H1 (cell line): ENCODE measurements around the gene SLC26A6. TPM values are rescaled to one million over a fixed set of nuclear protein-coding genes. Genes with fewer than 3 reads are reported as not detected.

Source experiments
- CTCF ChIA-PET: fragments of 300-600 bp; sonication (Branson Sonifier 250); formaldehyde crosslinking; loops from one replicate; lab custom pipeline; 2021; ENCODE audit not compliant: partially characterized antibody; lab: Charles Lee
- POLR2A ChIA-PET: fragments of 300-600 bp; sonication (Branson Sonifier 250); formaldehyde crosslinking; loops from one replicate; lab custom pipeline; 2021; ENCODE audit warnings: inconsistent platforms; ENCODE audit not compliant: partially characterized antibody; lab: Charles Lee
- DNase-seq, 2 experiments: peaks; one replicate each; pipeline versions ENCODE4 v3.0.0 to v3.0.0-alpha.2; 2010 to 2022; ENCODE audit warnings: low spot score in 2 of 2, low read depth in 1 of 2, mixed read lengths in 1 of 2
- FAIRE-seq: peaks from 2 replicates; lab custom pipeline; 2011; peaks lifted over from hg19 to GRCh38; lab: Jason Lieb, UNC
- H2AFZ ChIP-seq: 2 replicates; pipeline ENCODE4 v1.8.1; 2012; ENCODE audit warnings: low read length, inconsistent platforms
- H2AK5ac ChIP-seq: 2 replicates; pipeline ENCODE4 v1.6.1; 2013; ENCODE audit warnings: low read depth, low read length
- H2BK120ac ChIP-seq: replicated peaks from 2 replicates; pipeline ENCODE3; 2013; ENCODE audit warnings: low read depth, low read length, inconsistent platforms
- H2BK12ac ChIP-seq: 2 replicates; pipeline ENCODE4 v1.6.1; 2013; ENCODE audit warnings: low read depth, low read length
- H2BK15ac ChIP-seq: 2 replicates; pipeline ENCODE4 v1.6.1; 2013; ENCODE audit warnings: low read length
- H2BK20ac ChIP-seq: 2 replicates; pipeline ENCODE4 v1.6.1; 2013; ENCODE audit warnings: low read length
- H2BK5ac ChIP-seq: 2 replicates; pipeline ENCODE4 v1.6.1; 2013; ENCODE audit warnings: low read depth, low read length
- H3K14ac ChIP-seq: 2 replicates; pipeline ENCODE4 v1.6.1; 2013; ENCODE audit warnings: inconsistent platforms; ENCODE audit not compliant: insufficient read length
- H3K18ac ChIP-seq: 2 replicates; pipeline ENCODE4 v1.6.1; 2013; ENCODE audit warnings: low read length; ENCODE audit errors: extremely low read depth
- H3K23ac ChIP-seq: 2 replicates; pipeline ENCODE4 v1.6.1; 2013; ENCODE audit warnings: inconsistent platforms; ENCODE audit not compliant: insufficient read length
- H3K23me2 ChIP-seq: 2 replicates; pipeline ENCODE4 v1.6.1; 2013; ENCODE audit warnings: low read depth, low read length
- H3K27ac ChIP-seq: 2 replicates; pipeline ENCODE4 v1.6.1; 2011; ENCODE audit warnings: low read depth, low read length, inconsistent platforms
- H3K27me3 ChIP-seq, 4 experiments: replicated peaks in 1 of 4; 1 replicate in 1 of 4; 2 replicates in 3 of 4; pipeline versions ENCODE4 v1.6.1 to v1.8.1; 2011 to 2013; ENCODE audit warnings: low read length in 3 of 4, mild to moderate bottlenecking in 3 of 4, inconsistent platforms in 2 of 4, mixed read lengths in 2 of 4, moderate library complexity in 1 of 4; ENCODE audit not compliant: control insufficient read depth in 3 of 4, insufficient read depth in 3 of 4; ENCODE audit errors: extremely low read depth in 1 of 4
- H3K36me3 ChIP-seq, 4 experiments: 2 replicates each; pipeline versions ENCODE4 v1.6.1 to v1.8.1; 2011 to 2013; ENCODE audit warnings: mild to moderate bottlenecking in 4 of 4, low read length in 3 of 4, moderate library complexity in 2 of 4, control low read depth in 1 of 4, inconsistent platforms in 1 of 4; ENCODE audit not compliant: insufficient read depth in 4 of 4, control insufficient read depth in 2 of 4
- H3K4ac ChIP-seq: replicated peaks from 2 replicates; pipeline ENCODE3; 2013; ENCODE audit warnings: low read length, low read depth, mixed read lengths, inconsistent platforms; ENCODE audit not compliant: insufficient read length
- H3K4me1 ChIP-seq, 4 experiments: replicated peaks in 1 of 4; 1 replicate in 1 of 4; 2 replicates in 3 of 4; pipeline versions ENCODE4 v1.6.1 to v1.8.1; 2011 to 2013; ENCODE audit warnings: low read length in 3 of 4, inconsistent platforms in 2 of 4, mixed read lengths in 1 of 4; ENCODE audit not compliant: insufficient read depth in 4 of 4, control insufficient read depth in 3 of 4
- H3K4me2 ChIP-seq, 2 experiments: 2 replicates each; pipeline versions ENCODE4 v1.6.1 to v1.8.1; 2011 to 2013; ENCODE audit warnings: low read depth in 2 of 2, low read length in 2 of 2, control low read depth in 1 of 2, inconsistent platforms in 1 of 2, mild to moderate bottlenecking in 1 of 2; ENCODE audit not compliant: insufficient read depth in 1 of 2
- H3K4me3 ChIP-seq, 4 experiments: fragments of 200-600, 300-600 bp in 1 of 4; sonication (generic), shearing (Covaris generic), sonication (Bioruptor Twin) in 1 of 4; 2 replicates each; pipeline versions ENCODE4 v1.5.1 to v1.8.1; 2011 to 2016; ENCODE audit warnings: low read length in 4 of 4, low read depth in 3 of 4, control low read depth in 2 of 4, inconsistent platforms in 2 of 4, mild to moderate bottlenecking in 2 of 4, mixed read lengths in 1 of 4, moderate library complexity in 1 of 4; ENCODE audit not compliant: insufficient read depth in 2 of 4; ENCODE audit errors: extremely low read depth in 1 of 4
- H3K56ac ChIP-seq: replicated peaks from 2 replicates; pipeline ENCODE3; 2013; ENCODE audit warnings: low read depth, mild to moderate bottlenecking, mixed read lengths, low read length, inconsistent platforms; ENCODE audit not compliant: insufficient read length
- H3K79me1 ChIP-seq: 2 replicates; pipeline ENCODE4 v1.6.1; 2013; ENCODE audit warnings: low read depth, low read length, control low read depth
- H3K79me2 ChIP-seq, 2 experiments: 2 replicates each; pipeline versions ENCODE4 v1.6.1 to v1.8.1; 2012 to 2013; ENCODE audit warnings: low read length in 2 of 2, mild to moderate bottlenecking in 2 of 2, inconsistent platforms in 1 of 2; ENCODE audit not compliant: insufficient read depth in 2 of 2, control insufficient read depth in 1 of 2
- H3K9ac ChIP-seq, 4 experiments: replicated peaks in 1 of 4; 1 replicate in 1 of 4; 2 replicates in 3 of 4; pipeline versions ENCODE4 v1.6.1 to v1.8.1; 2011 to 2013; ENCODE audit warnings: low read depth in 3 of 4, low read length in 3 of 4, control low read depth in 2 of 4, mild to moderate bottlenecking in 2 of 4, moderate library complexity in 2 of 4, inconsistent platforms in 1 of 4; ENCODE audit errors: extremely low read depth in 1 of 4
- H3K9me3 ChIP-seq, 2 experiments: 2 replicates each; pipeline versions ENCODE4 v1.6.1 to v1.8.1; 2012 to 2013; ENCODE audit warnings: mild to moderate bottlenecking in 2 of 2, moderate library complexity in 2 of 2, control low read depth in 1 of 2, inconsistent platforms in 1 of 2, low read depth in 1 of 2, low read length in 1 of 2, mixed read lengths in 1 of 2; ENCODE audit not compliant: insufficient read depth in 2 of 2
- H4K20me1 ChIP-seq, 2 experiments: replicated peaks in 1 of 2; 2 replicates each; pipeline versions ENCODE3 to v1.8.1; 2011 to 2013; ENCODE audit warnings: inconsistent platforms in 2 of 2, low read length in 2 of 2, mild to moderate bottlenecking in 1 of 2; ENCODE audit not compliant: insufficient read depth in 2 of 2, control insufficient read depth in 1 of 2
- H4K5ac ChIP-seq: 2 replicates; pipeline ENCODE4 v1.6.1; 2013; ENCODE audit warnings: low read length, low read depth, mixed read lengths, inconsistent platforms; ENCODE audit not compliant: insufficient read length
- H4K8ac ChIP-seq: 2 replicates; pipeline ENCODE4 v1.8.0; 2013; ENCODE audit warnings: mild to moderate bottlenecking, moderate library complexity, low read length, inconsistent platforms; ENCODE audit not compliant: insufficient read depth; ENCODE audit errors: extremely low read depth
- H4K91ac ChIP-seq: replicated peaks from 2 replicates; pipeline ENCODE3; 2013; ENCODE audit warnings: low read length, mixed read lengths, inconsistent platforms; ENCODE audit not compliant: insufficient read length
- ATF3 ChIP-seq: IDR thresholded peaks from 2 replicates; pipeline ENCODE4 v1.6.1; 2011; ENCODE audit warnings: low read depth, mild to moderate bottlenecking, low read length; ENCODE audit not compliant: insufficient read depth
- SAP30 ChIP-seq: fragments of 300-600 bp; sonication (generic); IDR thresholded peaks from 2 replicates; pipeline ENCODE4 v1.7.1; 2012; ENCODE audit warnings: low read length, moderate library complexity, mild to moderate bottlenecking, inconsistent platforms; ENCODE audit not compliant: insufficient read depth, insufficient replicate concordance
- TAF7 ChIP-seq: optimal IDR thresholded peaks from 2 replicates; pipeline ENCODE3; 2011; ENCODE audit warnings: low read depth, mild to moderate bottlenecking, inconsistent platforms, low read length, moderate library complexity, borderline replicate concordance
- WGBS, 2 experiments: shearing (Covaris generic) in 1 of 2; methylation state at CpG; one replicate each; pipeline versions ENCODE4 v1.1.6 to v1.1.7; 2013 to 2015; ENCODE audit warnings: low lambda C conversion rate in 2 of 2, mixed read lengths in 2 of 2, inconsistent platforms in 1 of 2, low coverage in 1 of 2, missing lambda C conversion rate in 1 of 2; ENCODE audit not compliant: insufficient replicate concordance in 2 of 2, insufficient coverage in 1 of 2, insufficient read length in 1 of 2; ENCODE audit errors: extremely low coverage in 1 of 2, missing lambda C conversion rate in 1 of 2; 5-methylcytosine and 5-hydroxymethylcytosine counted together
- polyA plus RNA-seq, 7 experiments: library from polyadenylated mRNA; depleted of rRNA in 3 of 7; stranded (reverse) in 5 of 7; unstranded in 2 of 7; fragments of >200 nt in 5 of 7; fragments of 200-250 nt in 2 of 7; gene quantifications; 1 replicate in 5 of 7; 2 replicates in 1 of 7; 4 replicates in 1 of 7; pipeline versions ENCODE4 v1.2.1 to v1.2.3, GENCODE V29; 2011 to 2013; ENCODE audit warnings: missing spikeins in 2 of 7, mixed read lengths in 2 of 7
- total RNA-seq: library from RNA; stranded (reverse); fragmentation: NEBNext Ultra II Directional; extraction: Animal tissue kit (Norgen Biotek cat#: 25700); gene quantifications from 2 replicates; pipeline ENCODE4 v1.2.1, GENCODE V29; 2021

Gene SLC26A6
- total and polyA plus RNA-seq, 2 of the 8 experiments (the other 6 are each of a cell fraction or from before 2014, with no cell fraction given) = 50.4 to 58.0 TPM

DNA sequence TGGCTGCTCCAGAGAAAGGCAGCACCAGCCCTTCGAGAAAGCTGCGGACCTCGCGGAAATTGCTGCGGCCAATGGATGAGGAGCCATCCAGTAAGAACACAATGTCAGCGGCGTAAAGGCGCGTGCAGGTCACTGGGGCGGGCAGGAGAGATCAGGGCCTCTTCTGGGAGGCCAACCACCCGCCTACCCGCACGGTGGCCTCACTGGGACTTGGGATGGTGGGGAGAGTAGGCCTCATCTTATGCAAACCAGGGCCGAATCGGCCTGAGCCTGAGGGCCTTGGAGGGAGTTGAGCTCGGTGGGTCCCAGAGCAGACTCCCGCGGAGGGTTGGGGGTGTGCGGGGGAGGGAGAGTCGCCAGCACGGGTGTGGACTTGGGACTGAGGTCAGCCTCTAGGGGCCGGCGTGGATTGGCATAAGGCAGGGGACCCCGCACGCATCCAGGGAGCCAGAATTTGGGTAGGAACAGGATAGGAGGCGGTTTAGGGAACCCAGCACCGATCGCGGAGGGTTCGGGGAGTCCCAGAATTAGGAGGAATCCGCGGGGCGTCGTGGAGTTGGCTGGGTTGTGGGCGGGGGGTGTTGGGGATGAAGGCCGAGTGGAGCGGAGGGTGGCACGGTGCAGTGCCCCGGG lies 40.7 kb downstream of the SLC26A6 start:
- H3K4me1 ChIP-seq = peaks cover 3 to 18% (median 15%) of the 10 kb centered on the region in 4 experiments; a peak in 6 of 7 replicates
- no peak overlapping the region for H3K23ac ChIP-seq
- peak overlapping the region; percentile 48; the same call in 1 of the 2 replicates for H3K18ac ChIP-seq
- H3K79me1 ChIP-seq = no peaks in the 10 kb centered on the region
- H4K20me1 ChIP-seq = peaks cover 0 to 15% of the 10 kb centered on the region in 2 experiments
- FAIRE-seq (no peak), DNase-seq (peak in 1 of 2 experiments; percentile 69)
- H4K91ac ChIP-seq = no peak overlapping the region
- H3K36me3 ChIP-seq = peaks cover 8 to 13% (median 9%) of the 10 kb centered on the region in 4 experiments
- WGBS, 2 experiments = 53% methylated on average over 39 of the region's 39 CpGs; no CpG with 5 or more reads in 1 of the 2 experiments
- H3K27me3 ChIP-seq = peaks cover 0 to 6% (median 0%) of the 10 kb centered on the region in 4 experiments; a peak in 4 of 7 replicates
- H2BK120ac ChIP-seq = no peak overlapping the region
- H3K23me2 ChIP-seq = peaks cover 1% of the 10 kb centered on the region; the same call in 1 of the 2 replicates
- no peak overlapping the region for H2BK20ac ChIP-seq
- peak; percentile 23 for TF ChIP-seq TAF7
- no peak for TF ChIP-seq ATF3
- TF ChIP-seq SAP30 = no peak
- H3K14ac ChIP-seq = no peak overlapping the region
- no peak overlapping the region for H3K4ac ChIP-seq
- H2AFZ ChIP-seq = peak overlapping the region; percentile 45; the same call in 1 of the 2 replicates
- H3K9me3 ChIP-seq = no peaks in the 10 kb centered on the region
- H2BK15ac ChIP-seq = peak overlapping the region; percentile 61; the same call in 1 of the 2 replicates
- H2AK5ac ChIP-seq = no peak overlapping the region
- H4K5ac ChIP-seq = no peak overlapping the region
- H3K56ac ChIP-seq = no peak overlapping the region
- CTCF ChIA-PET = interaction anchor here (0.6 kb wide), 1 partner anchor 41 kb away, joined by 3 read pairs; the partner anchor contains the start of gene SLC26A6
- peak overlapping the region; percentile 10; the same call in 1 of the 2 replicates for H2BK5ac ChIP-seq
- H2BK12ac ChIP-seq = peak overlapping the region; percentile 60; the same call in 1 of the 2 replicates
- no peak overlapping the region for H3K27ac ChIP-seq
- peak overlapping the region in 3 of 4 experiments; percentile 42 to 71 (median 43); a peak in 4 of 7 replicates for H3K9ac ChIP-seq
- H4K8ac ChIP-seq = peak overlapping the region; percentile 60
- H3K4me2 ChIP-seq = peak overlapping the region; percentile 69 to 89
- POLR2A ChIA-PET = interaction anchor here (0.7 to 5.1 kb wide), 8 partner anchors 10 to 68 kb away, joined by 3 to 23 read pairs (median 5); partner anchors contain the start of genes CELSR3, PFKFB4, SLC26A6 and UQCRC1
- peak overlapping the region; percentile 12 to 57 (median 26); a peak in 7 of 8 replicates for H3K4me3 ChIP-seq
- no peaks in the 10 kb centered on the region for H3K79me2 ChIP-seq
